Measurements from ENCODE around the gene GNAQ.

The GNAQ gene

DNA sequence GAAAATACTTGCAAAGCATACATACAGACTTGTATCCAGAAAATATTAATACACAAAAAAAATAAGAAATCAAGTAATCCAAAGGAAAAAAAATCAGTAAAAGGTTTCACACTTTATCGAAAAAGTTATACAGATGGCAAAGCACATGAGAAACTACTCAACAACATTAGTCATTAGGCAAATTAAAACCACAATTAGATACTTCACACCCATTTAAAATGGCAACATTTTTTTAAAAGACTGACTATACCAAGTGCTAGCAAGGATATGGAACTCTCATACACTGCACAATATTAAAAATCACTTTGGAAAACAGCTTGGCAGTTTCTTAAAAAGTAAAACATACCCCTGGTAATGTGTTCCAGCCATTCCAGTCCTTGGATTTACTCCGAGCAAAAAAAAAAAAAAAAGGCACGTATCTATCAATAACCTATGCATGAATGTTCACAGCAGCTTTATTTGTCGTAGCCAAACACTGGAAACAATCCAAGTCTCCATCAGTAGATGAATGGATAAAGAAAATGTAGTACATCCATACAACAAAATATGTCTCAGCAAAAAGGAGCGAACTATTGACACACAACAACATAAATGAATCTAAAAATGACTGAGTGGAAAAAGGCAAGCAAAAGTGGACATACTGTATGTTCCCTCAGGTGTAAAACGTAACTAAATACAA lies 66.0 kb downstream of the GNAQ start:
- DNase-seq = no peak

DNA sequence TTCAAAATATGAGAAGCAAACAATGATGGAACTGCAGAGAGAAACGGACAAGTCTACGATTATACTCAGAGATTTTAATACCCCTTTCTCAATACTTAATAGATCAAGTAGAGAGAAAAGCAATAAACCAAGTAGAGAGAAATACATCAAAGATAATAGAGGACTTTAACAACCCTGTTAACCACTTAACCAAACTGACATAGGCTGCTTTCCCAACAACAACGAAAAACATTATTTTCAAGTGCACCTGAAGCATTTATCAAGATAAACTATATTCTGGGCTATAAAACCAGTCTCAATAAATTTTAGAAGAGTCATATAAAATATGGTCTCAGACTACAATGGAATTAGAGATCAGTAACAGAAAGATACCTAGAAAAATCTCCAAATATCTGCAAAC lies 67.4 kb downstream of the GNAQ start:
- DNase-seq = no peak

DNA sequence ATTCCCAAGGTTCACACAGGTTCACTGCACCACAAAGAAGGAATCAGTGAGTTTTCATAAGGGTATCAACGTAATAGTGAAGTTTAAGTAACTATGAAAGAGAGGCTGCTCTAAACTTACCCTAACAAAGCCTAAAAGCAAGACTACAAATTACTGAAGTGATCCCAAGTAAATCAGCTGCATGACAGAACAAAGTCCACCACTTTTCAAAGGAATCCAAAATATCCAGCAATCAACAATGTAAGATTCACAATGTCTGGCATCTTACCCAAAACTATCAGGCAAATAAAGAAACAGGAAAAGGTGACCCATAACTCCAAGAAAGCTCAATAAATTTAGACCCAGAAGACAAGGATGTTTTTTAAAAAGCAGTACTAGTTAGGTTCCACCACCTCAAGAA lies 70.1 kb downstream of the GNAQ start:
- no peak for DNase-seq

DNA sequence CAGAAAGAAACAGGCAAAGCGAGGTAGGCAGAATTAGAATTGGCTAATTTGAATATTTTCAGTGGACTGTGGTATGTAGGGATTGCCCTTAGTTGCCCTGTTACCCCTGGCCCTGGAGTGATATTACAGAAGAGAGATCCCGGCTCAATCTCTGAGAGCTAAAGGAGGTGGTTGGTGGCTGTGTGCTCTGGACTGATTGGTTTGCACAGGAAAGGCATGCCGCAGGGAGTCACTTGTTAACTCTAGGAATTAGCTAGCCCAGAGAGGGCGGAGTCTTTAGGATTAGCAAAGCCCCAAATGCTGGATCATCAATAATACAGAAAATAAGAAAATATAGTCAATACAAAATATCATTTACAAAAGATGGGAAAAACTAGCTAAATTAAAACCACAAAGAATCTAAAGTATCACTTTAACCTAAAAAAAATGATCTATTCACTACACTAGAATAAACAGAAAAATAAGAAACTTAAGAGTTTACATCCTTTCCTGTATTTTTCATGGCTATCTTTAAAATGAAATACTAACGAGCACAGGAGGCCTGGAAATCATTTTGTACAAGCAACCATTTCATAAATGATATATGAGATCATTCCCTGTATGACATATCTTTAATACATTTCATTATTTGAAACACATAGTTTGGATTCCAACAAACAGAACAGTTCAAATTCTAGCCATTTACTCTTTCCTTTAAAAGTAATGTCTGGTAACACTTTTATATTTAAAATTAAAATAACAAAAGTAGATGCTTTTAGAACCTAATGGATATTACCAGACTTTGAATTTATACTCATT lies 71.1 kb downstream of the GNAQ start:
- no peak for DNase-seq

DNA sequence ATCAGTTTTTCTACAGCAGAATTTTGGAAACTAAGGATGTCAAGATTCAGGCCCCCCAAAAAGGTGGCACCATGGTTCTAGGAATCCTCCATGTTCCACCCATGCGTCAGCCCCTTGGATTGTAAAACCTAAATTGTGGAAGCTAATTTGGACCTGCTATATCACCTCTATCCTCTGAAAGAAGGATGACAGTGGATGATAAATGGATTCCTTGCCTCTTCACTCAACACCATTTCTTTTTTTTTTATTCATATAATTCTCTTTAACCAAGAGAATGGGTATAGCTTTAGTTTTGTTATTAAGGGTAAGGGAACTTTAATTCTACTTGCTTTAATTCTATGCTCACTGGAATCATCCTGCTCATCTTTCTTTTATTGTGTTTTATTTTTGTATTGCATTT lies 71.8 kb downstream of the GNAQ start:
- DNase-seq = no peak

DNA sequence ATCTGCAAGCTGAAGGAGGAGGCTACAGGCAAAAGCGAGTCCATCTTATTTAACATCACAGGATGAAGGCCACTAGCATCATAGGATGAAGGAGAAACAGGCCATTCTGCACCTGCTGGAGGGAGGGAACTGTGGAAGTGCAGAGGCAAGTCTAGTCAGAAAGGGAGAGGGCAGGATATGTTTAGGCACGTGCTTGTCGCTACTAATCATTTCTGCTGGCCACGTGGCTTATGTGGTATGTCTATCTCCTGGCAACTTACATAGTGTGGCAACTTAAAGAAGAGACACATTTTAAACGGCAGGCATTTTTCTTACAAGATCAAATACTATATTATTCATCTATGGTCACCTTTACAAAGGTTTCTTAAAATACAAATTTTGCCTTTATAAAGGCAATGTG lies 74.0 kb downstream of the GNAQ start:
- no peak for DNase-seq

DNA sequence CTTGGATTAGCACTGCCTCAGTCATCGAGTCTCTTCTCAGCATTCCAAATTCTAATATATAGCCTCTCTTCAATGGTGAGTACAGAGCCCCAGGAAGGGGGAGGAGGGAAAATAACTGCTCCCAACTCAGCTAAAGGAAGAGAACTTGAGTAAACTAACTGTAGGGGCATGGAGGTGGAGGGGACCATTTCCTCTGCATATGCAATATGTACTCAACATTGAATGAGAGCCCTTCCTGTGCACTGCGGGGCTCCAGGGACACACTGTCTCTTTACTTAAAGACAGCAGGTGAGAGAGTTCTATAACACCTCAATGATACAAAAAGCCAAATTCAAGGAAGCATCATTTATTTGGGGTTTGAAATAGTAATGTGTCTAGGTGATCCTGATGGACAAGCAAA lies 75.1 kb downstream of the GNAQ start:
- no peak for DNase-seq

DNA sequence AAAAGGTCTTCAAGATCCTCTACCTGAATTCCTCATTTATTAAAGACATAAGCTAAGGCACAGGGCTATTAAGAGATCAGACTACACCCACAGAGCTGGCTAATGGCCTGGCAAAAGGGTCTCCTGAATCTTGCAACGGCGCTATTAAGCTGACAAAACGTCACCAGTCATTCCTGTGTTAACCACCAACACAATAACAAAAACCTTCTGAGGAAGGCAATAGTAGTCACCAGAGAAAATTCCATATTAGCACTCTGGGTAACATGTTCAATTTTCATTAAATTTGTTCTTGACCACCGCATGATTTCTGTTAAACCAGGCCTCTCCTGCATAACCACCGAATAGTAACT lies 77.0 kb downstream of the GNAQ start:
- DNase-seq = no peak

DNA sequence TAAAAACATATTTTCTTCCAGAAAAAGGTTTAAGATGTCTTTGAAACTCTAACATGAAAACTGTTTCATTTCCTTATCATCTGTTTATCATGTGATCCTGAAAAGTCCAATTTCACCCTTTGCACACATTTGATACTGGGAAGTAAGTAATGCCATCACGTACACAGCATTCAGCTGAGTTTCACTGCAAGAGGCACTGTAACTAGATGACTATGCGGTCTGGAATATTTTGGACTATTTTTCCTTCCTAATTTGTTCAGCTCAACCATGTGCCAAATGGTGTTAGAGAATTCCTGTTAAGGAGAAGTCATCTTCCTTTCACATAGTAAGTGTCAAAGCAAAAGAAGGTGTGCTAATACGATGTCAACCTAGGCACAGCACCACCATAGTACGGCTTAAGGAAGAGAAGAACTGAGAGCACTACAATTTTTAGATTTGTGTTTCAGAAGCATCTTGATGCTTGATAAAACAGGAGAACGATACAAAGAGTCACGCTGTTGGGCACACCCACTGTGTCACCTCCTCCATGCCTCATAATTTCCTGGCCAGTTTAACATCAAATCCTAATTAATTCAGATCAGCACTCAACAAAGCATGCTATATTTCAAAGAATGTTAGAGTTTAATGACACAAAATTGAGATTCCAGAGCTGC lies 77.5 kb downstream of the GNAQ start:
- DNase-seq = no peak

DNA sequence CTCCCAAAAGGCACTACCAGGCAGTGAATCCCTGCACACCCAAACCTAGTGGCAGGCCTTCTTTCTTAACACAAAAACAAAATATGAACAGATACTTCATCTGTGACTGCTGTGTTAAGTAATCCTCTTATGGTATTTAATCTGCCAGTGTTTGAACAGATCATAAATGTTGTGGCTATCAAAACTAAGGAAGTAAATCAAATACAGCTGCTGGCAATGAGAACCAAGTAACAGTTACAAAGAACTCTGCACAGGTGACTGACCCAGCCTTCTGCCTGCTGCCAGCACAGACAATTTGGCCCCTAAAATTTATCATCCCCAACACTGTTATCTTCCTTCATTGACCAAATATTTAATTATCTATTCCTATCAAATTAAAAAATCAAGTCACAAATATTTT lies 78.0 kb downstream of the GNAQ start:
- no peak for DNase-seq

DNA sequence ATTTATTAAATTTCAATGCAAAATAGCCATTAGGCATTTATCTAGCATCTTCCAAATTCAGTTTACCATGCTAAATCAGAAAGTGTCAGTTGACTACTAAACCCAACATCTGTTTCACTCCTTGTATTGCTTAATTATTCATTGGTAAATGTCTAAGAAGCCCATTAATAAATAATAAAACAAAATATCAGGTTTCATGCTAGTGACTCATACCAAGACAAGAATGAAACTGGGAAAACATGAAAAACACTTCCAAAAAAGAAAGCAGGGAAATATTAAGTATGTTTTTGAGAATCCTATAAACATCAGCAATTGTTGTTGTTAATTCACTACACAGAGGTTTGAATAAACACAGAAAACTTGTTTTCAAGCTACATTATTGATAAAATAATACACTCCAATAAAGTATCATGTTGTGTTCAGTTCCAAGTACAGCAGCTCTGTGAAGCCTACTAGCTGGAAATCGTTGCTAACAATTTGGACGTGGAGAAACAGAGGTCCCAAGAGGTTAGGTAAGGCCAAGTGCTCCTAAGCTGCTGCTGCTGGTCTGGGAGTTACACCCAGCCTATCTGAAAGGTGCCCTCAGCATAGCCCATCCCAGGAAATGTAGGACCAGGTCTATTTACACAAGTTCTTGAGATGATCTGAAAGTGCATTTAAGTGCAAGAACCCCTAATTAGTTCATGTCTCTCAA lies 78.8 kb downstream of the GNAQ start:
- no peak for DNase-seq

DNA sequence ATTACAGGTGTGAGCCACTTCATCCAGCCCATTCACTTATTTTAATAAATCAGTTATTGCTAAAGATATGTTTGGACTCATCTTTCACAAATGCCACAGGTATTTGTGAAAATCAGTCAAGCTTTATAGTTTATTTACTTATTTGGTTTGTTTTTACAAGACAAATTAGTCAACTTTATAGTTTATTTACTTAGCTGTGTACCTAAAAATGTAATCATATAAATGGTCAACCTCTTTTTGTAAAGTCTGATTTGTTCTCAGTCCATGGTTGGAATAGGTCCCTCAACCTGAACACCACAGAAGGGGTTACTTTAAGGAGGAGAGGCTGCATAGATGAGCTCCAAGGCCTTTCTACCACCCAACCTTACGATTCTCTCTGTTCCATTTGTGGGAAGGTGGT lies 80.2 kb downstream of the GNAQ start:
- no peak for DNase-seq

DNA sequence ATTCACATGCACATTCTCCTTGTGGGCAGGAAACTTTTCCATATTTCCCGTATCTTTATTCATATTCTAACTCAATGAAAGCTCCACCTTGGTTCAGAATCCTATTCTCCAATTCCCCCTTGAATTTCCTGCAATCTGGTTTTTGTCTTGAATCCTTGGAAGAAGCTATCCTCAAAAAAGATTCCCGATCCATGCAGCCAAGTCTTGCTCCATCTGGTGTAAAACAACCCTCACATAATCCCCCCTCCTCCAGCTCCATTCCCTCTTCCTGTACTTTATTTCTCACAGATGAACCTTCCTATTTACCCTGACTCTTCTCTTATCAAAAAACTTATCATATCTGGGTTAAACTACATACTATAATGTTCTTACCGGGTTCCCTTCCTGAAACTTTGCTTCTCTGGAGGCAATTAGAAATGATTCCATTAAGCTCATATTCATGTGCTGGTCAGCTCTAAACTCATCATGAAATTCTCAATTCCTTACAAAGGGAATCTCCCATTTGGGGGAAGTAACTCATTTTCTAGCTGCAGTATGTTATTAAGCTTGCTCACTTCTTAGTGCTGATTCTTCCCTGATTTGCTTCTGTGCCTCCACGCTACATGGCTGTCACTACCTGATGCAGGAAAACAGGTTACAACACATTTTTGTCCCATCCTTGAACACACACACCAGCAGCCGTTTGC lies 81.7 kb downstream of the GNAQ start:
- DNase-seq = no peak

DNA sequence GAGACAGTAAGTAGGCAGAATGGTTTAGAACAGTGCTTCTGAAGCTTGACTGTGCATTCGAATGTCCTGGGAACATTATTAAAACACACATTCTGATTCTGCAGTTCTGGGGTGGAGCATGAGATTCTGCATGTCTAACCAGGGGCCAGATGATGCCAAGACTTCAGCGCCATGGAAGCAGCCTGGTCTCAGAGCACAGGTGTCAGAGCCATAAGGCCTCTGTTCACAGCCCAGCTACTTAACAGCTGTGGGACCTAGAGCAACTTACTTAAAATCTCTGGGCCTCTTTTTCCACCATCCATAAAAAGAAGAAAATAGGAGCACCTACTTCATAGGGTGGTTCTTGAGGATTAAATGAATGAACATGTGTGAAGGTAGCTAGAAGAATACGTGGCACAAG lies 84.0 kb downstream of the GNAQ start:
- DNase-seq = no peak

DNA sequence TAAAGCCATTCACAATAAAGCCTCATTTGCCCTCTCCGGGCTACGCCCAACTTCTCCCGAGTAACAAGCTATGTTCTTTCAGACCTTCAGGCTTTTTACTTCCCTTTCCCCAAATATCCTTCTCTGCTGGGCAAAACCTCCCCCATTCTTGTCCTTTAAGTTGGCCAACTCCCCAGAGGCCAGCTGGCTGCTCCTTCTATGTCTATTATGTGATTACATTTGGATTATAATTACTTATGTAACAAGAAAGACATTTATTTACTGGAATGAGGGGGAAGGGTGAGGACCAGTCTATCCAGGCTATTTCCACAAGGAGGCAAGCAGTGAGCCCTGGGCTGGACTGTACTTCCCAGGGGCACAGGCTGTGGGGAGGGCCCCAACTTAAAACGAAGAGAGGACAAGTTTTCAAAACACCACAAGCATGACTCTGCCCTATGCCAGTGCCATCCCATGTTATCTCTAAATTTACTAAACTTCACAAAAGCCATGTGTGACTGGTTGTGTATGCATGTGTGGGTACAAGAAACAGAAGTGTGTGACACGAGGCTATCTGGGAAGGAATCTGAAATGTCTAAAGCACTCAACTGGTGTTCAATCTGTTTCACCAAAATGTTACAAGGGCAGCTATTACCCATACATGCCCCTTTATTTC lies 84.5 kb downstream of the GNAQ start:
- no peak for DNase-seq

DNA sequence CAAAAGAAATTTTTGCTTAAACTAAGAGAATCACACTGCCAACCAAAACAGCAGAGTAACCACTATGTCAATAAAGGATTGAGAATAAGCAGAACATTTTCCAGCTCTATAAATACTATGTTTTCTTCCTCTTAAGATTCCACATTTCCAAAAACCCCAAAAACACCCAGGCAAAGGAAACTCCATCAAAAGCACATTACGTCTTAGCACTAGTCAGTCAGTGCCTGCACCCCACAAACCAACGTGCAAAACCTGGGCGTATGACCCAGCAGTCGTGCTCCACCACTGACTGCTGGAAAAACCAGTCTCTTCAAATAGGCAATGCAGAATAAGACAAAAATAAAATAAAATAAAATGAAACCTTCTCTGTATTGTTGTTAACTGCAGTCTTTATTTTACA lies 85.3 kb downstream of the GNAQ start:
- DNase-seq = no peak

DNA sequence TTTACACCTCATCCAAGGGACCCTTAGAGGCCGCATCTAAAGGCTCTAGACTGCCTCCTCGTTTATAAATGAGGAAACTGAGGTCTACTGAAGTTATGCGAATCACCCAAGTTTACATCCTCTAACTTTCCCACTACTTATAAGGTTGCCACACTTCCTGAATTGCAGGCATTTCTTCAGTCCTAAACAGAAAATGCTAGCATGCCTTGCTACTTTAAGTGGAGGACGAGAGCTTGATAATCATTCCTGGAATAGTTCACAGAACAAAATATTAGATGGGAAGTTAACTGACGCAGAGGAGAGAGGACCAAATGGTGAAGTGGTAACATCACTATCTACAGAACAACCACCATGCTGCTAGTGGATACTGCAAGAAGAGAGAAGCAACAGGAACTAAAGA lies 85.8 kb downstream of the GNAQ start:
- no peak for DNase-seq

DNA sequence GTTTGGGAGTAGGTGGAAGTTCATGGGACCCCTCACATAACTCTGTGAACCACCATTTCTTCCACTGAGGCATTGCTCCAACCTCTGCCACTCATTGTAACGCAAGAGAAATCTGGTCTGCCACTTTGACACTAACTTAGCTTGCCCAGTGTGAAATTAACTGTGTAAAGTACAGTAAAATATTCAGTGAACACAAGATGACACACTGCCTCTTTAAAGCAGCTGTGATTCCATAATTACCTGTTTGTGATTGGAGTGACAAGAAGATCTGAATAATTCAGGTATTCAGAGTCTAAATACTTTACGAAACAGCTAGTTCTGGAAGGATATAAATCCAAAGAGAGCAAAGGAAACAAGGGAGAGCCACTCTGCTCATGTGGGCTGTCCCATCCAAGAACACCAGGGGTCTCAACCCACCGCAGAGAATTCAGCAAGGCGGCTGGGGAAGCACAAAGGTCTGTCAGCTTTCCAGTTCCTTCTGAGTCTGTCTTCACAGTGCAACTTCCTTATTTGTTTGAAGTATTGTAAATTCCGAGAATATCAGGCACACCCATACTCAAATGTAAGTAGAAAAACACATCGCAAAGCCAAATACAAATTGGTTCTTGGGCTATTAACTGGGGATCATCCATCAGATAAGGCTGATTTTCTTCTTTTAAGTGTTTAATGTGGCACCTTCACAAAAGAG lies 86.9 kb downstream of the GNAQ start:
- DNase-seq = no peak

DNA sequence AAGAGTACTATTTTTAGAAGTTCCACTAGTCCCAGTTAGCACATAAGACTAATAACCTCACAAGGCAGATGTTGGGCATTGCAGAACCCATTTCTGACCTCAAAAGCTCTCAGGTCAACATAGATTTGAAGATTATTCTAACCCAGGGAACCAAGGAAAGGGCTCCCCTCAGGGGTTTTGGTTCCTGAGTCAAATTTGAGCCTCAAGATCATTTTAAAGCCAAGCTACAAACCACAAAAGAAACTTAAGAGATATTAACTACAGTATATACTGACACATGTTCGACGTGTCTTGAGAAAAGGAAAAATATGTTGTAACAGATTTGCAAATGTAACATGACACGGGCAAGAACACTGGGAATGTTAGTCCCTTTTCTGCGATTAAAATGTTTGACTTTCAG lies 88.6 kb downstream of the GNAQ start:
- DNase-seq = no peak

DNA sequence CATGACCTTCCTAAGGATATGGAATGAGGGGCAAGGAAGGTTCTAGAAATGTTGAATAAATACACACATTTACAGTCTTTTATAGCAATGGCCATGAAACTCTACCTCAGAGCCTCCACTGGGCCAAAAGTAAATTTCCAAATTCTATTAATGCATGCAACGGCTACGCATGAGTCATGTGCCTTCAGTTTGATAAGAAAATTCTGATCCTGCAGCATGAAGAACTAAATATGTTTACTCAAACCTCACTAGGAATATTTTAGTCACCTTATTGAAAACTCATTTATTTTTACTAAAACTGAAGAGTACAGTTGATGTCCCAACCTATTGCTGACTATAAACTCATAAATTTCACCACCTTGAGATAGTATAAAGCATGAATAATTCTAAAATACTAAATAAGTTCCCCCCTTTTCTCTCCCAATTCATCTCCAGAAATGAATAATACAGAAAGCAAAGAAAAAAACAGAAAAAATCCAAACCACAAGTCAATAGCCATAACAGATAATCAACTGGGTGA lies 92.4 kb downstream of the GNAQ start:
- no peak for DNase-seq

DNA sequence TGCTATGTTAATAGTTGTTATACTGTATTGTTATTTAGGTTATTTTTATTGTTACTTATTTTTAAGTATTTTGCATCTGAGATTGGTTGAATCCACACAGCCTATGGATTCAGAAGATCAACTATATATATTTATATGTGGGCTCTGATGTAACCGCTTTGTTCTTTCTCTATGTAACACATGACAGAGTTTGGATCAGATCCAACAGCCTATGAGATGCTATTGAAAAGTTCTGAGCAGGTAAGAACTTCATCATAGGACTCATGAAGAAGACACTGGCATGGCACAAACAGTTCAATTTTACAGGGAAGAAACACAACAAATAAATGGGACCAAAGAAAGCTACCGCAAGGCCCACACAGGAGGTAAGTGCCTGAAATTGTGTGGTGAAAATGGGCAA lies 93.4 kb downstream of the GNAQ start:
- DNase-seq = no peak

DNA sequence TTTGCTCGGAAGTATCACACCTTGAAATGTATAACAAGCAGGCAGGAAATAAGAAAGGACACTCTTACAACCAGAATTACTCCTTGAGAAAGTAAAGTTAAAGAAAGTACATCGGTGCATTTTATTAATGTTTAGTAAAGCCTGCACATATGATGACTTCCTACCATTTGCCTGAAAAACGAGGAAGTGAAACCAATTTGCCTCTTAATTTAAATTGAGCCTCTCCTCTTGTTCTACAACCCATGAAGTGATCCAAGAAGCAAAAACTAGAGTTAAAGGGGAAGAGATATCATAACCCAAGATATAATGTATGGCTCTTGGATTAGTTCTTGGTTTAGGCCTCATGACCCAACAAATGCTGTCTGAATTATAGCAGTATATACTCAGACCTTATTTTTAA lies 95.6 kb downstream of the GNAQ start:
- no peak for DNase-seq
